ENCODE measurements around the gene JARID2.

DNA sequence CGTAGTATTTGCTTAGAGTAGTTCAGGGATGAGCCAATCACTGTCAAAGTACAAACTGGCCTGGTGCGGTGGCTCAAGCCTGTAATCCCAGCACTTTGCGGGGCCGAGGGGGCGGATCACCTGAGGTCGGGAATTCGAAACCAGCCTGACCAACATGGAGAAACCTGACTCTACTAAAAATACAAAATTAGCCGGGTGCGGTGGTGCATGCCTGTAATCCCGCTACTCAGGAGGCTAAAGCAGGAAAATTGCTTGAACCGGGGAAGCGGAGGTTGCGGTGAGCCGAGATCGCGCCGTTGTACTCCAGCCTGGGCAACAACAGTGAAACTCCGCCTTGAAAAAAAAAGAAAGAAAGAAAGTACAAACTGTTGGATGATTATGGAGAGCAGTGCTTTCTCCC is 27.5 kb upstream of the JARID2 start:
- TF ChIP-seq, protein P1, sequence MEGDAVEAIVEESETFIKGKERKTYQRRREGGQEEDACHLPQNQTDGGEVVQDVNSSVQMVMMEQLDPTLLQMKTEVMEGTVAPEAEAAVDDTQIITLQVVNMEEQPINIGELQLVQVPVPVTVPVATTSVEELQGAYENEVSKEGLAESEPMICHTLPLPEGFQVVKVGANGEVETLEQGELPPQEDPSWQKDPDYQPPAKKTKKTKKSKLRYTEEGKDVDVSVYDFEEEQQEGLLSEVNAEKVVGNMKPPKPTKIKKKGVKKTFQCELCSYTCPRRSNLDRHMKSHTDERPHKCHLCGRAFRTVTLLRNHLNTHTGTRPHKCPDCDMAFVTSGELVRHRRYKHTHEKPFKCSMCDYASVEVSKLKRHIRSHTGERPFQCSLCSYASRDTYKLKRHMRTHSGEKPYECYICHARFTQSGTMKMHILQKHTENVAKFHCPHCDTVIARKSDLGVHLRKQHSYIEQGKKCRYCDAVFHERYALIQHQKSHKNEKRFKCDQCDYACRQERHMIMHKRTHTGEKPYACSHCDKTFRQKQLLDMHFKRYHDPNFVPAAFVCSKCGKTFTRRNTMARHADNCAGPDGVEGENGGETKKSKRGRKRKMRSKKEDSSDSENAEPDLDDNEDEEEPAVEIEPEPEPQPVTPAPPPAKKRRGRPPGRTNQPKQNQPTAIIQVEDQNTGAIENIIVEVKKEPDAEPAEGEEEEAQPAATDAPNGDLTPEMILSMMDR (conservative IDR thresholded peaks at IDR 0.05; ENCODE audit: low read length): no peak
- TF ChIP-seq EZH2phosphoT487 (IDR thresholded peaks at IDR 0.05; ENCODE audit: borderline replicate concordance, low read depth, low read length): no peak
